Fibroblast of lung (primary cell): ENCODE results near the gene BAIAP2. TPM values are rescaled to one million over a fixed set of nuclear protein-coding genes. Genes with fewer than 3 reads are reported as not detected.

Experiments used
- DNase-seq, 2 donors: peaks; one replicate each; pipeline versions ENCODE4 v3.0.0 to v3.0.0-alpha.2; 2010; ENCODE audit warnings: low read depth in 2 of 2
- H2AFZ ChIP-seq: 2 replicates; pipeline ENCODE4 v1.5.1; 2012; ENCODE audit warnings: low read length, control low read depth, inconsistent platforms
- H3K27ac ChIP-seq: 2 replicates; pipeline ENCODE4 v1.5.1; 2011; ENCODE audit warnings: low read length, control low read depth; ENCODE audit not compliant: insufficient read depth
- H3K27me3 ChIP-seq: 2 replicates; pipeline ENCODE4 v1.5.1; 2011; ENCODE audit warnings: mild to moderate bottlenecking, low read length; ENCODE audit not compliant: control insufficient read depth, insufficient read depth
- H3K36me3 ChIP-seq: 2 replicates; pipeline ENCODE4 v1.5.1; 2011; ENCODE audit warnings: low read length; ENCODE audit not compliant: control insufficient read depth, insufficient read depth
- H3K4me1 ChIP-seq: 2 replicates; pipeline ENCODE4 v1.5.1; 2011; ENCODE audit warnings: low read length; ENCODE audit not compliant: control insufficient read depth, insufficient read depth; ENCODE audit errors: extremely low read depth
- H3K4me2 ChIP-seq: 2 replicates; pipeline ENCODE4 v1.5.1; 2011; ENCODE audit warnings: low read length, control low read depth; ENCODE audit not compliant: insufficient read depth; ENCODE audit errors: extremely low read depth
- H3K4me3 ChIP-seq, 4 experiments: fragments of 200-600 bp in 1 of 4; sonication (generic) in 1 of 4; replicated peaks in 1 of 4; 2 replicates each; pipeline ENCODE4 v1.5.1; 2011 to 2016; ENCODE audit warnings: low read length in 4 of 4, low read depth in 3 of 4, mild to moderate bottlenecking in 3 of 4, control low read depth in 2 of 4, inconsistent platforms in 1 of 4, mixed read lengths in 1 of 4; ENCODE audit not compliant: insufficient read depth in 1 of 4; ENCODE audit errors: control extremely low read depth in 1 of 4
- H3K79me2 ChIP-seq: 2 replicates; pipeline ENCODE4 v1.5.1; 2012; ENCODE audit warnings: mild to moderate bottlenecking, low read length, inconsistent platforms; ENCODE audit not compliant: control insufficient read depth, insufficient read depth
- H3K9ac ChIP-seq: 2 replicates; pipeline ENCODE4 v1.5.1; 2011; ENCODE audit warnings: mild to moderate bottlenecking, low read length, control low read depth; ENCODE audit not compliant: insufficient read depth
- H3K9me3 ChIP-seq: 2 replicates; pipeline ENCODE4 v1.5.1; 2012; ENCODE audit warnings: low read depth, low read length; ENCODE audit not compliant: control insufficient read depth, insufficient read depth
- H4K20me1 ChIP-seq: 2 replicates; pipeline ENCODE4 v1.5.1; 2011; ENCODE audit warnings: low read length; ENCODE audit not compliant: control insufficient read depth, insufficient read depth; ENCODE audit errors: extremely low read depth
- EZH2 ChIP-seq: IDR thresholded peaks from 2 replicates; pipeline ENCODE4 v1.5.1; 2012; ENCODE audit warnings: low read length, control low read depth, mild to moderate bottlenecking; ENCODE audit errors: missing control alignments
- polyA plus RNA-seq, 2 donors: library from polyadenylated mRNA; depleted of rRNA in 1 of 2; stranded (reverse) in 1 of 2; unstranded in 1 of 2; fragments of >200 nt; gene quantifications; 2 replicates each; pipeline ENCODE4 v1.2.1, GENCODE V29; 2011 to 2012; ENCODE audit warnings: missing spikeins in 1 of 2
- total RNA-seq: library from RNA; depleted of rRNA; stranded (reverse); fragments of >200 nt; gene quantifications from 2 replicates; pipeline ENCODE4 v1.2.1, GENCODE V29; 2014
- TF ChIP-seq, protein P1 (sequence below), 2 donors: IDR thresholded peaks in 1 of 2; conservative IDR thresholded peaks in 1 of 2; 1 replicate in 1 of 2; 2 replicates in 1 of 2; pipeline ENCODE4 v1.5.1; 2011 to 2012; ENCODE audit warnings: low read length in 2 of 2, control low read depth in 1 of 2, inconsistent platforms in 1 of 2, low read depth in 1 of 2, mild to moderate bottlenecking in 1 of 2

BAIAP2 gene
- total and polyA plus RNA-seq, 2 donors (not counting 1 experiment from before 2014, with no cell fraction given), result 6.0 to 13.4 TPM

- H3K9me3 ChIP-seq, result no peaks in the 10 kb centered on the region
- no peak overlapping the region for H2AFZ ChIP-seq
- H3K4me2 ChIP-seq, result no peak overlapping the region
- no peaks in the 10 kb centered on the region for H3K79me2 ChIP-seq
- H3K27me3 ChIP-seq, result no peaks in the 10 kb centered on the region
- no peaks in the 10 kb centered on the region for H3K4me1 ChIP-seq
- H3K9ac ChIP-seq, result no peak overlapping the region
- no peak overlapping the region for H3K4me3 ChIP-seq
- H4K20me1 ChIP-seq, result no peaks in the 10 kb centered on the region
- H3K36me3 ChIP-seq, result no peaks in the 10 kb centered on the region
- no peak for DNase-seq
- no peak overlapping the region for H3K27ac ChIP-seq
- TF ChIP-seq, protein P1, sequence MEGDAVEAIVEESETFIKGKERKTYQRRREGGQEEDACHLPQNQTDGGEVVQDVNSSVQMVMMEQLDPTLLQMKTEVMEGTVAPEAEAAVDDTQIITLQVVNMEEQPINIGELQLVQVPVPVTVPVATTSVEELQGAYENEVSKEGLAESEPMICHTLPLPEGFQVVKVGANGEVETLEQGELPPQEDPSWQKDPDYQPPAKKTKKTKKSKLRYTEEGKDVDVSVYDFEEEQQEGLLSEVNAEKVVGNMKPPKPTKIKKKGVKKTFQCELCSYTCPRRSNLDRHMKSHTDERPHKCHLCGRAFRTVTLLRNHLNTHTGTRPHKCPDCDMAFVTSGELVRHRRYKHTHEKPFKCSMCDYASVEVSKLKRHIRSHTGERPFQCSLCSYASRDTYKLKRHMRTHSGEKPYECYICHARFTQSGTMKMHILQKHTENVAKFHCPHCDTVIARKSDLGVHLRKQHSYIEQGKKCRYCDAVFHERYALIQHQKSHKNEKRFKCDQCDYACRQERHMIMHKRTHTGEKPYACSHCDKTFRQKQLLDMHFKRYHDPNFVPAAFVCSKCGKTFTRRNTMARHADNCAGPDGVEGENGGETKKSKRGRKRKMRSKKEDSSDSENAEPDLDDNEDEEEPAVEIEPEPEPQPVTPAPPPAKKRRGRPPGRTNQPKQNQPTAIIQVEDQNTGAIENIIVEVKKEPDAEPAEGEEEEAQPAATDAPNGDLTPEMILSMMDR (conservative IDR thresholded peaks at IDR 0.05 in 1 of 2, IDR thresholded peaks at IDR 0.05 in 1 of 2; ENCODE audit: low read depth in 1 of 2, low read length in 2 of 2), result no peak
- no peak for TF ChIP-seq EZH2
These were observed 94.3 kb downstream of the BAIAP2 start for GRCh38 chr17:81129289-81129688.

DNA sequence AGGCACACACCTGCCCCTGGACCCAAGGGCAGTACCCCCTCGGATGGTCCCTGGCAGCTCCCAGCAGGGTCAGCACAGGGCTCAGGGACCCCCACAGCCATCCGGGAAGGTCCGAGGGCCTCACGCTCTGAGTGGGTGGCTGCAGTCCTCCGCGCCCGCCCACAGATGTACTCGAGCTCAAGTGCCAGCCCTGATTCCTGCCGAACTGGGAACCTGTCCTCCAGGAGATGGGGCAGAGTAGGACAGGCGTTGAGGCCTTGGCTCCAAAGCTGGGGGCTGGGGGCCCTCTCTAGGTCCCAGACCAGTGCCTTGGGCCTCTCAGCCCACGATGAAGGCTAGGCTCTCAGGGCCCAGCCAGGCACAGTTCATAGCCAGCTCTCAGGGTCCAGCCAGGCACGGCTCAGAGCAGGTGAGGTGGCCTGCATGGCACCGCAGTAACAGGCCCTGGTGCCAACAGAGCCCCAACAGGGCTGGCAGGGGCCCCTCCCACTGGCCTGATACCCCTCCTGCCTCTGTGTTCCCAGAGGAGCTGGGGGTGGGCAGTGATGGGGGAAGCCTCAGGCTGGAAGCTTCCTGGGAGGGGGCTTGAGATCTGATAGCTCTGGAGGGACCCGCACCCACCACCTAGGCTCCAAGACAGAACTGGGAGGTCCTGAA lies 94.9 kb downstream of the BAIAP2 start:
- no peak for DNase-seq
- Histone ChIP-seq H3K79me2 (no peaks in the 10 kb centered on the region), H4K20me1 (no peaks in the 10 kb centered on the region), H3K4me3 (no peak overlapping the region), H3K27me3 (no peaks in the 10 kb centered on the region), H3K4me2 (no peak overlapping the region), H2AFZ (no peak overlapping the region), H3K9me3 (no peaks in the 10 kb centered on the region), H3K9ac (no peak overlapping the region), H3K36me3 (no peaks in the 10 kb centered on the region), H3K4me1 (no peaks in the 10 kb centered on the region), H3K27ac (no peak overlapping the region)
- TF ChIP-seq EZH2, result no peak
- TF ChIP-seq, protein P1 (conservative IDR thresholded peaks at IDR 0.05 in 1 of 2, IDR thresholded peaks at IDR 0.05 in 1 of 2; ENCODE audit: low read depth in 1 of 2, low read length in 2 of 2), result no peak

GRCh38 chr17:81130385-81131361 lies 95.7 kb downstream of the BAIAP2 start:
- Histone ChIP-seq H3K79me2 (no peaks in the 10 kb centered on the region), H2AFZ (no peak overlapping the region), H3K4me1 (no peaks in the 10 kb centered on the region), H3K36me3 (no peaks in the 10 kb centered on the region), H3K27ac (no peak overlapping the region), H4K20me1 (no peaks in the 10 kb centered on the region), H3K4me3 (no peak overlapping the region), H3K9ac (no peak overlapping the region), H3K9me3 (no peaks in the 10 kb centered on the region), H3K4me2 (no peak overlapping the region), H3K27me3 (no peaks in the 10 kb centered on the region)
- TF ChIP-seq, protein P1 (conservative IDR thresholded peaks at IDR 0.05 in 1 of 2, IDR thresholded peaks at IDR 0.05 in 1 of 2; ENCODE audit: low read depth in 1 of 2, low read length in 2 of 2), result no peak
- TF ChIP-seq EZH2, result no peak
- no peak for DNase-seq
